B cell (primary cell): Measurements from ENCODE around the gene C9orf152.

Experiments
- CTCF ChIP-seq: fragments of 200-600 bp; IDR thresholded peaks from one replicate; pipeline ENCODE4 v1.8.0; 2022; ENCODE audit warnings: antibody characterized with exemption, mild to moderate bottlenecking
- EZH2 ChIP-seq: IDR thresholded peaks from 2 replicates; pipeline ENCODE4 v1.6.1; 2012; ENCODE audit warnings: borderline replicate concordance, low read depth, mild to moderate bottlenecking, moderate library complexity, low read length; ENCODE audit not compliant: insufficient read depth, poor library complexity, severe bottlenecking

- TF ChIP-seq EZH2, result no peak
- peak; percentile 80 for TF ChIP-seq CTCF
Observed at GRCh38 chr9:110152704-110153374, 55.1 kb downstream of the C9orf152 start.
